ENCODE measurements around the gene PTPRA.

PTPRA gene

DNA sequence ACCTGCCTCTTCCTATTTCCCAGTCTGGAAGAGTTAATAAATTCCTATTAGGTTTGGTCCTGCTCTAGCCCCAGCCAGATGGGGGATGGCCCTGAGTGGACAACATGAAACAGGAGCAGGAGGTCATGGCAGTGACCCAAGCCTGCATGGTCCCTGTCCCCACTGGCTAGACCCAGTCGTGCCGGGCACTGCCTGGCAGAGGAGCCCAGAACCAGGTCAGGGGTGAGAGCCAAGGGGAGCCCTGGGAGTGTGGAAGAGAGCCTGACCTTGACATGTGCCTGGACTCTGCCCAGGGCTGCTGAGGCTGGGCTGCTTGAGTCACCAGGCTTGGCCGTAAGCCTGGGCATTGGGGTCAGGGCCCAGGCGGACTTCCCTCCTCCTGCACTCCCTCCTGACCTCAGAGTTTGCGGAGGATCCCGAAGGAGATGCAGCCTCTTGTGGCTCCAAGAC lies 207.7 kb downstream of the PTPRA start:
- no peak overlapping the region for H3K27ac ChIP-seq (ENCODE audit: insufficient read depth, low read length, poor library complexity, severe bottlenecking)
- H3K27me3 ChIP-seq (replicated peaks; ENCODE audit: control insufficient read depth, insufficient read depth, low read length, poor library complexity, severe bottlenecking): peaks cover 25% of the 10 kb centered on the region
- no peak for DNase-seq
- no peaks in the 10 kb centered on the region for H3K36me3 ChIP-seq (ENCODE audit: control insufficient read depth, insufficient read depth, low read length)
- no peaks in the 10 kb centered on the region for H3K9me3 ChIP-seq (ENCODE audit: control insufficient read depth, low read length)
- H3K4me1 ChIP-seq (ENCODE audit: control insufficient read depth, insufficient read depth, low read length, poor library complexity, severe bottlenecking): peaks cover 8% of the 10 kb centered on the region
- H3K4me3 ChIP-seq (ENCODE audit: insufficient read depth, low read depth, low read length, poor library complexity, severe bottlenecking): no peak overlapping the region

DNA sequence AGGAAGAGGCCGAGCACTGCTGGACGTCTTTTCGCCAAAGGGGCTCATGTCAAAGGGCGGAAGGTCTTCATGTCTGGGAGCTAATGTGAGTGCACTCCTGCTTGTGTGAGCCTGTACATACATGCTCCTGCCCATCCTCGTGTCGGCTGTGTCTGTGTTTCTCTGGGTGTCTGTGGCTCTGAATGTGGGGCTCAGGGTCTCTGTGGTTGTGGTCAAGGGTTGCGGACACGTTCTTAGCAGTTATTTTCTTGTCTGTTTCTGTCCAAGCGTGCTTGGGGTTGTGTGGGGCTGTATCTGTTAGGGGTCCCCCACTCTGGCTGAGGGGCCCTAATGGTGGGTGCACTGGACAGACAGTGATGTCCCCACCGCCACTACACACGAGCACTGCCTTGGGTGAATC lies 208.4 kb downstream of the PTPRA start:
- peaks cover 25% of the 10 kb centered on the region for H3K27me3 ChIP-seq (replicated peaks; ENCODE audit: control insufficient read depth, insufficient read depth, low read length, poor library complexity, severe bottlenecking)
- H3K4me3 ChIP-seq (ENCODE audit: insufficient read depth, low read depth, low read length, poor library complexity, severe bottlenecking): no peak overlapping the region
- H3K36me3 ChIP-seq (ENCODE audit: control insufficient read depth, insufficient read depth, low read length): no peaks in the 10 kb centered on the region
- no peak for DNase-seq
- no peaks in the 10 kb centered on the region for H3K9me3 ChIP-seq (ENCODE audit: control insufficient read depth, low read length)
- H3K27ac ChIP-seq (ENCODE audit: insufficient read depth, low read length, poor library complexity, severe bottlenecking): no peak overlapping the region
- peaks cover 8% of the 10 kb centered on the region for H3K4me1 ChIP-seq (ENCODE audit: control insufficient read depth, insufficient read depth, low read length, poor library complexity, severe bottlenecking)

DNA sequence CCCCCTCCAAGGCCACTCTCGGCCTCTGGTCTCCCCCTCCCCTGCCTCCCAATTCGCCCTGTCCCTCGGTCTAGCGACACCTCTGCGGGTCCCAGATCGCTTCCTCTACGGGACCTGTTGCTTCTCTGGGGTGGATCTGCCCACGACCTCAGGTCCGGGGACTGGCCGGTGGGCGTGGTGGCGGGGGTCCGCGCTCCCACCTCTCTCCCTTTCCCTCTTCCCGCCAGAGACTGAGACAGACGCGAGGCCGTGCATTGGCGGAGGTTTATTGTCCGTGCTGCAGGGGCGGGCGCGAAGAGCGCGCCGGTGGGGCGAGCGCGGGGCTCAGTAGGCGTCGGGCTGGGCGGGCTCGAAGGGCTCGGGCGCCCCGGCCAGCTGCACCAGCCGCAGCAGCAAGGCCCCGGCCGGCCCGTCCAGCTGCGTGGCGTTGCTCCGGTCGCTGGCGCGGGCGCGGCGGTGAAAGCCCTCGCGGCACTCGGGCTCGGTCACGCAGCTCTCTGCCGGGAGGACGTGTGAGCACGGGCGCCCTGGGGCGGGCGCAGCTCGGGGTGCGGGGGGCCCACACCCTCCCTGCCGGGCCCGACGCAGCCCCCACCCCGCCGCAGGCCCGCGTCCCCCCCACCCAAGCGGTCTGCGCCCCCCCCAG lies 209.1 kb downstream of the PTPRA start:
- no peaks in the 10 kb centered on the region for H3K36me3 ChIP-seq (ENCODE audit: control insufficient read depth, insufficient read depth, low read length)
- no peak overlapping the region for H3K27ac ChIP-seq (ENCODE audit: insufficient read depth, low read length, poor library complexity, severe bottlenecking)
- DNase-seq: no peak
- H3K27me3 ChIP-seq (replicated peaks; ENCODE audit: control insufficient read depth, insufficient read depth, low read length, poor library complexity, severe bottlenecking): peaks cover 25% of the 10 kb centered on the region
- H3K4me3 ChIP-seq (ENCODE audit: insufficient read depth, low read depth, low read length, poor library complexity, severe bottlenecking): peak overlapping the region; percentile 25
- no peaks in the 10 kb centered on the region for H3K9me3 ChIP-seq (ENCODE audit: control insufficient read depth, low read length)
- H3K4me1 ChIP-seq (ENCODE audit: control insufficient read depth, insufficient read depth, low read length, poor library complexity, severe bottlenecking): peaks cover 8% of the 10 kb centered on the region

DNA sequence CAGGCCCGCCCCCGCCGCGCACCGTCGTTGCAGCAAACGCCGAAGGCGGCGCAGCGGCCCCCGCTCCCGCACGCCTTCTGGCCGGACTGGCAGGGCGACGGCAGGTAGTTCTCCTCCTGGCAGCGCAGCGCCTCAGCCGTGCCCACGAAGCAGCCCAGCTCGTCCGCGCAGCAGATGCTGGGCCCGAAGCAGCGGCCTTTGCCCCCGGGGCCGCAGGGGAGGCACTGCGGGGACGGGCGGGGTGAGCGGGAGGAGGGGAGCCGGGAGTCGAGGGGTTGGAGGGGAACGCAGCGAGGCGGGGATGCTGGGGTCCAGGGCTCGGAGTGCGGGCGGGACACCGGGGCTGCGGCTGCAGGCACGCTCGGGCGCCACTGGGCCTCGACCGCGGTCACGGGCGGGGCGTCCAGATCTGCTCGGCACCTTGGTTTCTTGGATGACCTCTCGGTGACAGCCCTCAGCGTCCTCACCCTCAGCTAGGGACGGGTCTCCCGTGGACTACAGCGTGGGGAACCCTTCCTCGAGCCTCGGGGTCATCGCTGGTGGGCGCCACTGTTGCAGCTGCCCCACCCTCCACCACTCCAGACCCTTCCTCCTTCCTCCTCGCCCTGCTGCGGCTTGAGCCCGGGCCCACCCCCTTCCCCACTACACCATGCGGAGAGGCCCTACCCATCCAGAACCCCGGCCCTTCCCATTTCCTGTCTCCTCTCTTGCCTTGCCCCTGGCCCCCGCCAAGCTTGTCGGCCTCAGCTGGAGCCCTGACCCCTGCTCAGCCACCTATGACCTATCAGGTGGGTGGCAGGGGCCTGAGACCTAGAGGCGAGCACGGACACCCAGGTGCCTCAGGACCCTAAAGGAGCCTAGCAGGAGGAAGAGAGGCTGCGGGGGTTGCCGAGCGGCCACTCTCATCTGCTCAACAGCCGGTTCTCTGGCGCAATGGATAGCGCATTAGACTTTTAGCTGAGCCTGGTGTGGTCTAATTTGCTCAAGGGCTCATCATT lies 210.0 kb downstream of the PTPRA start:
- peaks cover 25% of the 10 kb centered on the region for H3K27me3 ChIP-seq (replicated peaks; ENCODE audit: control insufficient read depth, insufficient read depth, low read length, poor library complexity, severe bottlenecking)
- peak overlapping the region; percentile 42 for H3K4me3 ChIP-seq (ENCODE audit: insufficient read depth, low read depth, low read length, poor library complexity, severe bottlenecking)

DNA sequence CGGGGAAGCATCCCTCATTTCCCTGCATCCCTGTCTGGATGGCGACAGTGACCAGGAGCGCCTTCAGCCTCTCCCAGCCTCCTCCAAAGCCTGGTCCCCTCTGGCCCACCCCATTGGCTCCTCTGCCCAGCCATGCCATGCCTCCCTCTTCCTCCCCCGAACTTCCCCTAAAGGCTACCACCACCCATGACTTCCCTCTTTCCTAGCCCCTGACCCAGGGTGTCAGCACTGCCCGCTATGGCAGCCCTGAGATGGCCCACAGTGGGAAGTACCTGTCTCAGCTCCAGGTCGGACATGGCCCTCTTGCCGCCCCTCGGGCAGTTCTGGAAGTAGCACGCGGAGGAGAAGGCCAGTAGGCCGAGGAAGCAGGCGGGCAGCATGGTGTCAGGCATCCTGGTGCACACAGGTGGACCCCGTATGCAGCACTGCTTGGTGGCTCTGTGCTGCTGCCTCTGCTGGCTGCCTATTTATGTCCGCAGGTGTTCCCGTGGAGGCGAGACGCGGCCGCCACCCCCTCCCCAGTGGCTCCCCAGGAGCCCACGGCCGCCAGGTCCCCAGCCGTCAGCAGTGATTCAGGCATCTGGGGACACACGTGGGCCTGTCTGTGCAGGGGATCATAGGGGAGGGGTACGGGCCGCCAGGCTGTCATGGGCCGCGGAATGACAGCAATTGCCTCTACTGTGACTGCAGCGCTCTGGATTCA lies 211.2 kb downstream of the PTPRA start, which contains the start of gene AVP:
Gene AVP, minus strand, starts transcription at position 442 of the 703 bp plus-strand sequence. Its CDS starts 50 bp downstream, at position 392.
- Histone ChIP-seq H3K4me3 (ENCODE audit: insufficient read depth, low read depth, low read length, poor library complexity, severe bottlenecking) (peak within 1 kb of the TSS; percentile 42), H3K27ac (ENCODE audit: insufficient read depth, low read length, poor library complexity, severe bottlenecking) (no peak within 1 kb of the TSS), H3K9me3 (ENCODE audit: control insufficient read depth, low read length) (no peaks in the 10 kb centered on the region), H3K4me1 (ENCODE audit: control insufficient read depth, insufficient read depth, low read length, poor library complexity, severe bottlenecking) (peaks cover 8% of the 10 kb centered on the region), H3K36me3 (ENCODE audit: control insufficient read depth, insufficient read depth, low read length) (no peaks in the 10 kb centered on the region), H3K27me3 (replicated peaks; ENCODE audit: control insufficient read depth, insufficient read depth, low read length, poor library complexity, severe bottlenecking) (peaks cover 25% of the 10 kb centered on the region)
- DNase-seq: no peak

More for the DNA sequence above, 210.0 kb downstream of the PTPRA start:
- H3K4me1 ChIP-seq (ENCODE audit: control insufficient read depth, insufficient read depth, low read length, poor library complexity, severe bottlenecking): peaks cover 8% of the 10 kb centered on the region
- H3K9me3 ChIP-seq (ENCODE audit: control insufficient read depth, low read length): no peaks in the 10 kb centered on the region
- no peaks in the 10 kb centered on the region for H3K36me3 ChIP-seq (ENCODE audit: control insufficient read depth, insufficient read depth, low read length)
- no peak overlapping the region for H3K27ac ChIP-seq (ENCODE audit: insufficient read depth, low read length, poor library complexity, severe bottlenecking)
- no peak for DNase-seq

DNA sequence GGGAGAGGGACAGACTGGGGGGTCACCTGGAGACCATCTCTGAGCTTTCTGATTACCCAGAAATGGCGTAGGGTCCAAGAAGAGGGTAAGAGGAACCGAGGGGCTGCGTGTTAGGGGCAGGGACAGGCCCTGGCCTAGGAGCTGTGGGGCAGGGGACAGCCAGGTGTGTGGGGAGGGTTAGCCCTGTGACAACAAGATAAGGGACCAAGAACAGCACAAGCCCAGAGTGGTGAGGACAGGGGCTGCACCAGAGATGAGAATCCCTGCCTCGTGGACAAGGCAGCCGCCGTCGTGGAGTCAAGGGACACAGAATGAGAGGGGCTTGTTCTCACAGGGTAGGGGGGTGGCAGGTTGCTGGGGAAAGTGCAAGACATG lies 211.7 kb downstream of the PTPRA start:
- Histone ChIP-seq H3K4me1 (ENCODE audit: control insufficient read depth, insufficient read depth, low read length, poor library complexity, severe bottlenecking) (peaks cover 8% of the 10 kb centered on the region), H3K27me3 (replicated peaks; ENCODE audit: control insufficient read depth, insufficient read depth, low read length, poor library complexity, severe bottlenecking) (peaks cover 25% of the 10 kb centered on the region), H3K27ac (ENCODE audit: insufficient read depth, low read length, poor library complexity, severe bottlenecking) (no peak overlapping the region), H3K4me3 (ENCODE audit: insufficient read depth, low read depth, low read length, poor library complexity, severe bottlenecking) (no peak overlapping the region), H3K9me3 (ENCODE audit: control insufficient read depth, low read length) (no peaks in the 10 kb centered on the region), H3K36me3 (ENCODE audit: control insufficient read depth, insufficient read depth, low read length) (no peaks in the 10 kb centered on the region)
- DNase-seq: no peak

DNA sequence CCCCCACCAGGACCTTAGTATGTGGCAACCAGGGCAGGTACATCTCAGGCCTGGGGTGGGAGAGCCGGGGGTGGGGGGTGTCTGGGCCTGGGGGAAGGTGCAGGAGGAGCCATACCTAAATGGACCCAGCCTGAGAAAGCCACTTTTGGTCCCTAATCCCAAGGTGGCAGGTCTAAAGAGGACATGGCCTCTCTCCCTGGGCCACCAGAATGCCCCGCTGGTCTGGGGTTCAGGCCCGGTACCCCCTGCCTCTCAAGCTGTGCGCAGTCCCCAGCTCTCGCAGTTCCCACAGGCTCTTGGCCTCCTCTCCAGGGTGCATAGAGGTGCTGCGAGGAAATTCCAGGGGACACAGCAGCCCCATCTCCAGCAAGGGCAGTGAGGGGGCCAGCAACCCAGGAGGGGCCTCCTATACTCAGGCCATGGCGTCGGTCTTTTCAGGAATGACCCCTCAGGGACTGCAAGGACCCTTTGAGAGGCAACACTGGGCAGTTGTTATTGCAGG lies 212.3 kb downstream of the PTPRA start:
- Histone ChIP-seq H3K27me3 (replicated peaks; ENCODE audit: control insufficient read depth, insufficient read depth, low read length, poor library complexity, severe bottlenecking) (peaks cover 25% of the 10 kb centered on the region), H3K9me3 (ENCODE audit: control insufficient read depth, low read length) (no peaks in the 10 kb centered on the region)

DNA sequence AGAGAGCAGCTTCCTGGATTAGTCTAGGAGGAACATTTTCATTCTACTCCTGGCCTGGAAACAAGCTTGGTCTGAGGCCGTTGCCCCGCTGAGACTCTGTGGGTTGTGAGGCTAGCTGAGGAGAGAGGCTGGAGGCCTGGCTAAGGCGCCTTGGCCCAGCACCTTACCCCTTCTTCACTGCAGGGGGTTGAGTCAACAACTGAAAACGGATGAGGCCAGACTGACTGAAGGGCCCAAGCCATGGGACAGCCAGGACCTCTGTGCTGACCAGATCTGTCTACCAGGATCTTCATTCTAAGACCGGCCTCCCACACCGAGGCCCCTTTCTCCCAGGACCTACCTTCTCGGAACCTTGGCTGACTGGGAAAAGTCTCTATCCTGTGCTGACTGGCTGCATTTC lies 214.8 kb downstream of the PTPRA start:
- DNase-seq: no peak
- H3K9me3 ChIP-seq (ENCODE audit: control insufficient read depth, low read length): no peaks in the 10 kb centered on the region
- no peak overlapping the region for H3K27ac ChIP-seq (ENCODE audit: insufficient read depth, low read length, poor library complexity, severe bottlenecking)
- H3K27me3 ChIP-seq (replicated peaks; ENCODE audit: control insufficient read depth, insufficient read depth, low read length, poor library complexity, severe bottlenecking): peaks cover 10% of the 10 kb centered on the region
- H3K4me3 ChIP-seq (ENCODE audit: insufficient read depth, low read depth, low read length, poor library complexity, severe bottlenecking): no peak overlapping the region
- no peaks in the 10 kb centered on the region for H3K36me3 ChIP-seq (ENCODE audit: control insufficient read depth, insufficient read depth, low read length)
- peaks cover 6% of the 10 kb centered on the region for H3K4me1 ChIP-seq (ENCODE audit: control insufficient read depth, insufficient read depth, low read length, poor library complexity, severe bottlenecking)

More for the DNA sequence above, 212.3 kb downstream of the PTPRA start:
- H3K36me3 ChIP-seq (ENCODE audit: control insufficient read depth, insufficient read depth, low read length): no peaks in the 10 kb centered on the region
- H3K27ac ChIP-seq (ENCODE audit: insufficient read depth, low read length, poor library complexity, severe bottlenecking): no peak overlapping the region
- peaks cover 8% of the 10 kb centered on the region for H3K4me1 ChIP-seq (ENCODE audit: control insufficient read depth, insufficient read depth, low read length, poor library complexity, severe bottlenecking)
- no peak overlapping the region for H3K4me3 ChIP-seq (ENCODE audit: insufficient read depth, low read depth, low read length, poor library complexity, severe bottlenecking)
- no peak for DNase-seq

Data from effector memory CD4-positive, alpha-beta T cell (primary cell).